Posterior vena cava (tissue), 2 donors: ENCODE results near the gene TKFC. TPM values are rescaled to one million over a fixed set of nuclear protein-coding genes. Genes with fewer than 3 reads are reported as not detected.

Experiments used
- DNase-seq: peaks from one replicate; pipeline ENCODE4 v3.0.0-alpha.2; 2020; ENCODE audit warnings: low spot score
- intact Hi-C, 2 donors: fragments of 100-400 bp; cut with DNase I; formaldehyde crosslinking; loops; one replicate each; pipeline versions ENCODE4 v1.14.1 to v1.14.2; 2022 to 2023
- long read RNA-seq, 2 donors: library from polyadenylated mRNA; unstranded; transcript quantifications; one replicate each; pipeline ENCODE4 v2.0.0, GENCODE V29; 2020 to 2021
- total RNA-seq, 2 donors: library from RNA; stranded (reverse); fragmentation: NEBNext Ultra II Directional; extraction: Animal tissue kit (Norgen Biotek cat#: 25700); gene quantifications; one replicate each; pipeline ENCODE4 v1.2.1, GENCODE V29; 2021
- donor health status: DM: yes; HTN: yes; CAD: no.
- donor health status: DM: yes; HTN: yes; CAD: no.

Gene TKFC, protein sequence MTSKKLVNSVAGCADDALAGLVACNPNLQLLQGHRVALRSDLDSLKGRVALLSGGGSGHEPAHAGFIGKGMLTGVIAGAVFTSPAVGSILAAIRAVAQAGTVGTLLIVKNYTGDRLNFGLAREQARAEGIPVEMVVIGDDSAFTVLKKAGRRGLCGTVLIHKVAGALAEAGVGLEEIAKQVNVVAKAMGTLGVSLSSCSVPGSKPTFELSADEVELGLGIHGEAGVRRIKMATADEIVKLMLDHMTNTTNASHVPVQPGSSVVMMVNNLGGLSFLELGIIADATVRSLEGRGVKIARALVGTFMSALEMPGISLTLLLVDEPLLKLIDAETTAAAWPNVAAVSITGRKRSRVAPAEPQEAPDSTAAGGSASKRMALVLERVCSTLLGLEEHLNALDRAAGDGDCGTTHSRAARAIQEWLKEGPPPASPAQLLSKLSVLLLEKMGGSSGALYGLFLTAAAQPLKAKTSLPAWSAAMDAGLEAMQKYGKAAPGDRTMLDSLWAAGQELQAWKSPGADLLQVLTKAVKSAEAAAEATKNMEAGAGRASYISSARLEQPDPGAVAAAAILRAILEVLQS
- total RNA-seq, result 10 to 100 TPM; 15.2 to 24.6 TPM
- long read RNA-seq, donor 1, full-length matches to known transcripts, result 1 of 4 reads
- long read RNA-seq, donor 1, partial matches to known transcripts, result 2 of 4 reads
- long read RNA-seq, donor 1, other reads (novel, unspliced or antisense), result 1 of 4 reads
- long read RNA-seq, donor 2, full-length matches to known transcripts, result 20 of 34 reads
- long read RNA-seq, donor 2, partial matches to known transcripts, result 7 of 34 reads
- long read RNA-seq, donor 2, other reads (novel, unspliced or antisense), result 7 of 34 reads

DNA sequence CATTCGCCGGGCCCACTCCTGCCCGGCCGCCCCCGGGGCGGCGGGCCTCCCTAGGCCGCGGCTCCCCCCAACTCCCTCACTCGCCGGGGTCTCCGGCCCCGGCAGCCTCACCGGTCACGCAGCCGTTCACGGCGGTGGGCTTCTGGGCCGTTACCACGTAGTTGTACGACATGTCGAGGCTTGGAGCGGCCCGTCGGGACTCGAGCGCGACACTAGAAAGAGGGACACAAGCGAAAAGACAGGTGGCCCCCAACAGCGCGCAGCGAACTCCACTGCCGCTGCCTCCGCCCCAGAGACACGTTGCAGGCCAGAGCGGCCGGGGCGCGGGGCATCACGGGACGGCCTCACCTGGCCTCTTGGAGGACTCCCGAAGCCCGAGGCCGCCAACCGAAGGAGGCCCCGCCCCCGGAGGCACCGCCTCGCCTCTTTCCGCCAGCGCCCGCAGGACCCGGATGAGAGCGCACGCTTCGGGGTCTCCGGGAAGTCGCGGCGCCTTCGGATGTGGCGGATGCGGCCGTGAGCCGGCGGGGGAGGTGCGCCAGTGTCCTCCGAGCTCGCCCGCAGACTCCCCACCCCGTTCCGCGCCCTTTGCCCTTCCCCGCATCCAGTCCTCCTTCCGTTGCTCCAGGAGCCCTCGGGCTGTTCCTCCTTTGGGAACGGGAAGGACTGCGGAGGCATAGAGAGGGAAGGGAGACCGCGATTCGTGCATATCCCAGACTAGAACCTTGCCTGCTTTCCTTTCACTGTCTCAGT, at the start of gene TKFC, which contains the start of gene DDB1:
Gene TKFC (plus strand): TSS at position 432 of the 753 bp plus-strand sequence. CDS start 1,501 bp downstream, outside the sequence.
Gene DDB1 (minus strand): TSS at position 309 of the 753 bp plus-strand sequence. CDS start 137 bp downstream, at position 172.
- intact Hi-C loops, result no loop called here
- DNase-seq, result peak; percentile 98

DNA sequence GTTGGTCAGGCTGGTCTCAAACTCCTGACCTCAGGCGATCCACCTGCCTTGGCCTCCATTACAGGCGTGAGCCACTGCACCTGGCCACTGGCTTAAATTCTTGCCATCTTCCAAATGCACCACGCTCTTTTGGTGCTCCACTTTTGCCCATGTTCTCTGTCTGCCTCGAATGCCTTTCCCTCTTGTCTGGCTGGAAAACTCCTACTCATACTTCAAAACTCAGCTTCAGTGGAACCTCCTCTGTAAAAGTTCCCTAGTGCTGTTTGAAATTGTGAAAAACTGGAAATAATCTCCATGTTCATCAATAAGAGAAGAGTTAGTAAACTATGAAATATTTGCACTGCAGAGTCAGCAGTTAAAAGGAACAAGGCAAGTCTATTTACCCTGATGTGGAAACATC, 49.4 kb upstream of the TKFC start:
- no peak for DNase-seq
- intact Hi-C loops, result no loop called here

DNA sequence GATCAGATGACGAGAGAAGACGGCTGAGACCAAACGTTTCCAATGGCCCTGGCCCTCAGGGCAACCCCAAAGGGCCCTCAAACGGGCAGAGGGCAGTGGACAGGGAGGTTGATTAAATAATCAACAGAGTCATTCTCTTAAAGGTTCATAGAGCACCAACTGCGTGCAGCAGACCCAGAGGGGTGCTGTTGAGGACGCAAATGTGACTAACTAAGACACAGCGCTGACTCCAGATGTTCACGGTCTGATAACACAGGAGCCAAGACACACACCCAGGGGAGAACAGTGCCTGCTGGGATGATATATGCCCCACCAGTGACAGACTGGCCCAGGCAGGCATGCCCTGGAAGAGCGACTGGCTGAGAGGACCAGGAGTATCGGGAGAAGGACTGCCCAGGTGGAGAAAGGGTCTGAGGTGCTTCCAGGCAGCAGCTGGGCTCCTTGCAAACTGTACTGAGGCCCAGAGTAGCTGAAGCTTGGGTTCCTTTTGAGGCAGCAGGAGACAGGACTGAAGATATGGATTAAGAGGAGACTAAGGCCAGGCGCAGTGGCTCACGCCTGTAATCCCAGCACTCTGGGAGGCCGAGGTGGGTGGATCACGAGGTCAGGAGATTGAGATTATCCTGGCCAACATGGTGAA, 45.6 kb upstream of the TKFC start:
- DNase-seq, result no peak

DNA sequence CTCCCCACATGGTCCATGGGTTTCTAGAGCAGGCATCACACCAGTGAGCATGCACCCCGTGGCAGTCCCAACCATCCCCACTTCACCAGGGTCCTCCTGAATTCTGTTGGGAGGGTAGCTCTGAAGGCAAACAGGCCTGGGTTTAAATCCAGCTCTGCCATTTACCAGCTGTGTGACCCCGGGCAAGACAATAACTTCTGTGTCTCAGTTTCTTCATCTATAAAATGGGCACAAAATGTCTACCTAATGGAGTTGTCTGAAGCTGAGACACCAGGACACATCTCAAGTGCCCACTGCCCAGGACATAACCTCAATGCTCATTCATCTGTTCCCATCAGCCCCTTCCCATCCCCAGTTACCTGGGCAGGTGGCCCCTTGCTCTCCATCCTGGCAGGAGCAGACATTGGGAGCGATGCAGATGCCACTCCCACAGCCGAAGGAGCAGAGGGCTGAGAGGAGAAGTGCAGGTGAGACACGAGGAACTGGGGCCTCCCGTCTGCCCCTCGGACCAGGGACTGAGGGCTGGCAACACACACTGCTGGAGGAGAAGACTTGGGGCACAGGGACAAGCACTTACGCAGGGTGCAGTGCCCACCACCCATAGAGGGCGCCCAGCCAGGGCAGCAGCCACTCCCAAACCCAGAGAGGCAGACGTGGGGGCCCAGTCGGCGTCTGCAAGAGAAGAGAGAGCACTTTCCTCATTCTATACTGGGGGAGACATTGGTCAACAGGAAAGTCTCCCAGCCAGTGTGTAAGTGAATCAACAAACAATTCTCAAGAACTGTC, 41.9 kb upstream of the TKFC start:
- intact Hi-C loops, result no loop called here
- no peak for DNase-seq

More for the DNA sequence above, 45.6 kb upstream of the TKFC start:
- intact Hi-C loops, result no loop called here

DNA sequence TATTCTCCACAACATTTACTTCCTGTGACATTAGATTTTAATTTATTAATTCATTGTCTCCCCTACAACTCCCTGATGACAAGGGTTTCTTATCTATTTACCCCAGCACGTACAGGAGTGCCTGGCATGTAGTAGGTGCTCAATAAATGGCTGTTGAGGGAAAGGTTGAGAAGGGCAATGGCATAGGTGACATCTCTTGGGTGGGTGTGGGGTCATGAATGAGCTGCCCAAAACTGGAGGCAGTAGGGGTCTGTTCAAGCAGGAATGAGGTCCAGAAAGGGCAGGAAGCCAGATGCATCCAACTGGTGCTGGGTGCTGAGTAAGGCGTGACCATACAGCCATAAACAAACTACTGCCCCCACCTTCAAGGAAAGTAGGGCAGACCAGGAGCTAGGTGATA, 40.7 kb upstream of the TKFC start:
- DNase-seq, result no peak
- intact Hi-C loops, result no loop called here

DNA sequence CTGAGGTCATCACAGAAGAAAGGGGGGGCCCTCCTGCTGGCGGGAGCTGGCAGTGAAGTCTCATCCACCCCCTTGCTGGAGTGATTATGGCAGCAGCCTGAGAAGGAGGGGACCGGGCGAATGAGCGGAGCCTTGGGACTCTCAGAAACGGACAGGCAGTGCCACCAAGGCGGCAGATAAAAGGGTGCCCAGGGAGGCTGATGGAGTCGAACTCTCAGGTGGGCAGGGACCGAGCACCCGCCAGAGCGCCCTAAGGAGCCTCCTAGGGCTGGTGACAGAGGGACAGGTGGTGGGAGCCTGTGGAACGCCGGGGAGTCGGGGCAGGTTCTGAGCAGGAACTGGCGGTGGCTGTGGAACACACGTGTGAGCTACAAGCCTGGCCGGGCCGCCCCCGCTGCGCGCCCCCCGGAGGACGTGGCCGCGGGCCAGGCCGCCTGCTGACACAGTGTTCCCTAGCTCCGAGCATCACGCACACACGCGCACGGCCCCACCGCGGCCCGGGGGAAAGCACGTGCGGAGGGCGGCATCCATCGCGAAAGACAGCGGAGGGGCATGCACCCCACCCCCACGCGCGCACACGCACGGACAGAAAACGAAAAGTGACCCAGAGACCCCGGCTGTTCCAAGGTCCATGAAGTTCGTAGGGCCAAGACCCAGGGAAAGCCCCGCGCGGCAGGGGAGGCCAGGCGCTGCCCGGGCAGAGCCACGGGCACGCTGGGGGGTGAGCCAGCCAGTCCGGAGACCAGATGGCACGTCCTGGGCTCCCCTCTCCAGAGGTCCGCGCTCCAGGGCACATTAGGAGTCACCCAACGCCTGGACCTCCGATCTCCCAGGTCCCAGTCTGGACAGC, 38.9 kb upstream of the TKFC start:
- intact Hi-C loops, result no loop called here
- peak; percentile 87 for DNase-seq

DNA sequence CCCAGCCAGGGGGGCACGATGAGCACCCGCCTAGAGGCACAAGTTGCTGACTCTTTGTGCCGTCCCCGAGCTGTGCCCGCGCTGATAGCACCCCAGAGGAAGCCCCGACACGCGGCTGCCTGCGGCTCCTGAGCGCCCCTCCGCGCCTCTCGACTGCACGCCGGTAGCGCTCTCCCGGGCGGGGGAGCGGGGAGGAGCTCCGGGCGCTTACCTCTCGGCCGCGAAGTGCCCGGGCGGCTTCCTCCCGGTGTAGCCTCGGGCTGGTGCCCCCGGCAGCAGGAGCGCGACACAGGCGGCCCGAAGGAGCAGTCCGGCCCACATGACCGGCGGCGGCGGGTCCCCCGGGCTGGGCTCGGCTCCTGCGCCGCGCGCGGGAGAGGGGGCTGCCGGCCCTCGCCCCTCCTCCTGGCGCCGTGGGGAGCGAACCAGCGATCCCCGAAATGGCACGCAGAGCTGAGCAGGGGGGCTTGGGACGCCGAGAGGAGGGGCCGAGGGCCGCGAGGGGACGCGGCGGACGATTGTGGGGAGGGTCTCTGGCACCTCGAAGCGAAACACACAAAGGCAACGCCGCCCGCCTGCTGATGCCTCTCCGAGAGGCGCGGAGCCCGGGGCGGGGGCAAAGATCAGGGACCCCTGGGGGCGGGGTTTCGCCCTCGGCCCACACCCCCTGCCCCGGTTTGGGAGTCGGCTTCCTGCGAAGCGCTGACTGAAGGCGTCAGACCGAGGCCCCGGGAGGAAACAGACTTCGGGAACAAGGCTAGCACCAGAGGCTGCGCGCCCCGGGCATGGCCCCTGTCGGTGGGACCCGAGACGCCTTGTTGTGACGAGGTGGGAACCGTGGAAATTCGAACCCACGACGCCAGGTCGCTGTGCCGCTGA, 38.1 kb upstream of the TKFC start, which contains the start of gene VWCE:
Gene VWCE (minus strand): TSS at position 600 of the 879 bp plus-strand sequence. CDS start 279 bp downstream, at position 321.
- DNase-seq, result peak; percentile 86
- intact Hi-C loops, result no loop called here

DNA sequence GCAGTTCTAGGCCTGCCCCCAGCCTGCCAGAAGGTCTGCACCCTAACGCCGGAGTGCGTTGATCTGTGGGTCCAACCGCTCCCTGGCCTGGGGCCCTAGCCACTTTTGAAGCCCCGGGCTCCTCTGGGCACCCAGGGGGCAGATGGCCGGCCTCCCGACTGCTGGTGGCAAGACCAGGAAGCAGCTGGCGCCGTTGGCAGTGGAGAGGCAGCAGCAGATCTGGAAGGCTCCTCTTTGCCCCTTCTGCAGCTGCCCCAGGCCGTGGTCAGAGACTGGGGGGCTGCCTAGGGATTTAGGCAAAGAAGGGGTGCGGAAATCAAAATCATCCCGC, 37.5 kb upstream of the TKFC start:
- intact Hi-C loops, result no loop called here
- no peak for DNase-seq

DNA sequence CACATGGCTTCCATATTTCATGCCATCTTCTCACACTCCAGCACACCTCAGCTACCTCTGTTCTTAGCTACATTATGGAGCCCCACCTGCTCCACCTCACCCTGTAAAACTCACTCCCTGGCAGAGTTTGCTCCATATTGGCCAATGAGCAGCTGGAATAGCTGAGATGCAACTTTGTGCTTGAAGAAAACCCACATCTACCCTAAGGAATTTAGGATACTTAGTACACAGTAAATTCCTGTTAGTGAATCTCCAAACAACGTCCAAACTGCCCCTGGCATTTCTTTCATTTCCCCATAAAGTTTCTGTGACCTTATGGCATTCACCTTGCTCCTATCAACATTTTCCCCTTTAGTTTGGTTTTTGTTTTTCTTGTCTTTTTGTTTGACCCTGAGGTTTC, 35.7 kb upstream of the TKFC start:
- no peak for DNase-seq

DNA sequence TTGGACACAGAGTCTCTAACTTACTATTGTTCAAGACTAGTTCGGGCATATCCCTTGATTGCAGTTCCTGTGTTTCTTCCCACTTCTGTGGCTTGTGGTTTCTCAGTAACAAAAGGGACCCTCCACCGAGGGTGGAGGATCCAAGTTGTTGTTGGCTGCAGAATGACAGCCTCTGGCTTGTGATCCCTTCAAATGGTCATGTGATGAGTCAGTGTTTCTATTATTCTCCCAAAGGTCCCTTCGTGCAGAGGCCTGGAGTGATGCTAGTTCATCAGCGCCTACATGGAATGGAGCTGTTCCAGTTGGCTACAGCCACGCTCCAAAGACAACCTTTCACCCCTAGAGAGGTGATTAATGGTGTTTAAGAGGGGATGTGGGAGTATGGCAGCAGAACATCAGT, 35.3 kb upstream of the TKFC start:
- DNase-seq, result no peak
- intact Hi-C loops, result no loop called here

More for the DNA sequence above, 35.7 kb upstream of the TKFC start:
- intact Hi-C loops, result no loop called here

DNA sequence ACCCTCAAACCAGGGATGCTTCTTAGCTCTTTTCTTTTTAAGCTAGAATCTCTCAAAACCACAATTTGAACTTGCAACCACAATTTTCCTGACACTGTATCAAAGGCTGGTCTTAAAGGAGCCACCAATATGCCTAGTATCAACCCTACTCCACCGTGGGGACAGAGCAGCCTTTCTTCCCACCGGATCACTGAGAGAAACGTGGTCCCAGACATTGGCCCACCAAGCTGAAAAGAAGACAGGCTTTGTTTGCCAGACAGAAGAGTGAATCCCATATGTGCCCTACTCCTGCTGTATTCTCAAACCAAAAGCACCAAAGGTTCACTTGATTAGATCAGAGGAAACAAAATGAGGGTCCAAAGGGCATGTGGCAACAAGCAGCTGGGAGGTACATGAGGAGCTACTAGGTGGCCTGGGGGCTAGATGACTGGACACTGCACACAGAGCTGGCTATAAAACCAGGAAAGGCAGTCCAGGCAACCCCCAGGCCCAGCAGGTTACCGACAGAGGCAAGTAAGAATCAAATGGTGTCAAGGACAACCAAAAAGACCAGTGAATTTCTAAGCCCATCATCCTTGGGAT, 34.3 kb upstream of the TKFC start:
- DNase-seq, result no peak
- intact Hi-C loops, result no loop called here

DNA sequence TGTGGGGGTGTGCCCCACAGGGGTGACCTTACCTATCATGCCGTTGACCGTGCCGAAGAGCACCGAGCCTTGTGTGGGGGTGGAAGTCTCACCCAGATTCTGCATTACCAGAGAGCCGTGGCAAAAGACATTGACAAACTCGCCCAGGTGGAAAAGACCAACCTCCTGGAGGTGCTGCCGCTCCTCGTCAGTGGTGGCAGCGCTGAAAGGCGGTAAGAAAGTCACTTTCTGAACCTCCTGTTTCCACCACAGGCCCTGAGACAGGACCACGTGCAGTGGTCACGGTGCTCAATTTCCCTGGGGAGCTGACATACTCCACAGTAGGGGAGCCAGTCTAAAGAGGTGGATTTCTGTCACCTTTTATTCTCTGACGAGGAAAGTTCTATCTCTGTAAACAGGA, 30.5 kb upstream of the TKFC start:
- no peak for DNase-seq
- intact Hi-C loops, result no loop called here

DNA sequence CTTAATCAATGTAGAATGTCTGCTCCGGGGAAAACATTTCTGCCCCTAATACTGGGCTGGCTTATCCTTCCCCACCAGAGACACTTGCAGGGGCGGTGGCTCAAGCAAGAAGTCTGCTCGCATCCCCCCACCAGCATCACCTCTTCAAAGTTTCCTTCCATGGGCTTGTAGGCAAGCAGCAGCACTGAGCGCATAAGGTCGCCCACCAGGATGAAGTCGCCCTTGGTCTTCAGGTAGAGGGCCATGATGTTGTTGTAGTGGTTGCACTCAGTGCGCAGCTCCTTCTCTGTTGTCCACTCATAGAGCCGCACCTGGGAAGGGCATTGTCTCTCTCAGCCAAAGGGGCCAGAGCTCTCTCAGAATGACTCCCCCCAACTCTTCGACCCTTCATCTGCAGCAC, 29.3 kb upstream of the TKFC start:
- intact Hi-C loops, result no loop called here
- DNase-seq, result peak; percentile 53

DNA sequence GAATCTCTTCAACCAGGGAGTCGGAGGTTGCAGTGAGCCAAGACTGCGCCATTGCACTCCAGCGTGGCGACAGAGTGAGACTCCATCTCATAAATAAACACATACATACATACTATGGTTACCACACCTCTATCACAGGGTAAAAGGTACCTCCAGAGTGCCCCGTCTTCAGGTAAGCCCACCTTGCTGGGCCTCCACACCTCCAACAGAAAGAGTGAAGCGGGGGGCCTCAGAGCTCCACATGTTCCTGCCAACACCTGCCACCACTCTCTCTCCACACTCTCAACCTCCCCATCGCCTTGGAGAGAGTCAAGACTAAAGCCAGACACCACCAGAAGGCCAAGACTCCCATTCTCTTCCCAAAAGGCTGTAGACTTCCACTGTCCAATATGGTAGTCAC, 27.6 kb upstream of the TKFC start:
- no peak for DNase-seq
- intact Hi-C loops, result no loop called here

DNA sequence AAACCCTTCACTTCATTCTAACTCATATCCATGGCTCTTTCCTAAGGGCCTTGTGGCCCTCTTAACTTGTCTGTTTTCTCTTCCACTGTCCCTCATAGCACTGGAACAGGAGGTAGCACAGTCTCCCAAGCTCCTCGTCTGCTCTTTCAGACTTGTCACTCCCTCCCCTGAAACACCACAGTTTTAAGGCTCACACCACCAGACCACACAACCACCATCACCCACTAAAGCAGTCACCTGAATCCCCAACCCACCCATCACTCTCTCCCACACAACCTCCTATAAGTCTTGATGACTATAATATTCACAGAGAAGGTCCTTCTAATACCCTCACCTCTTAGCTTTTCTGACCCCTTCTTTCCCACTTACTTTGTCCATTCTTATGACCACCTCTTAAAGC, 26.8 kb upstream of the TKFC start:
- DNase-seq, result no peak
- intact Hi-C loops, result no loop called here

DNA sequence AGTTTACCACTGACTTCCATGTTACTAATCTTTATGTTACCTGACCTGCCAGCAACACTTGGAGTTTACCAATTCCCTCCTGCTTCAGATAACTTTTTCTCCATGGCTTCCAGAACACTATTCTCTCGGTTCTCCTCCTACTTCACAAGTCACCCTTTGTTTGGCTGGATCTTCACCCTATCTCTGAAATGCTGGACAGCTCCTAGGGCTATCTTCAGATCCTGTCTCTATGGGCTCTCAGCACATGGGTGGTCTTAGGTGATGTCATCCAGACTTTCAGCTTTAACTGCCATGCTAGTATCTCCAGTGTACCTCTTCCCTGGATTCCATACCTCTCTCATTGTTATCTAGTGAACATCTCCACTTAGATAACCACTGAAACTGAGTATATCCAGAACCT, 25.7 kb upstream of the TKFC start:
- no peak for DNase-seq
- intact Hi-C loops, result no loop called here
